GM23338 (cell line): ENCODE results near the gene PAPPA. TPM values are rescaled to one million over a fixed set of nuclear protein-coding genes. Genes with fewer than 3 reads are reported as not detected.

Source experiments
- ATAC-seq: fragments of 200-7000 bp; cut with Tn5 transposase; 3 replicates; pipeline ENCODE4 v1.9.1; 2020
- DNase-seq: peaks from one replicate; pipeline ENCODE4 v3.0.0-alpha.2; 2015; ENCODE audit warnings: low spot score
- H2AFZ ChIP-seq: fragments of 200-600 bp; sonication (generic); 2 replicates; pipeline ENCODE4 v1.8.0; 2016; ENCODE audit warnings: antibody characterized with exemption, mild to moderate bottlenecking, moderate library complexity
- H3F3A ChIP-seq: fragments of 200-600 bp; sonication (generic); replicated peaks from 2 replicates; pipeline ENCODE4 v1.8.0; 2017; ENCODE audit warnings: antibody characterized with exemption, mixed run types, low read depth
- H3K27ac ChIP-seq: fragments of 200-600 bp; sonication (generic); 2 replicates; pipeline ENCODE4 v1.6.1; 2016; ENCODE audit warnings: low read depth
- H3K27me3 ChIP-seq: fragments of 200-600 bp; sonication (generic); 2 replicates; pipeline ENCODE4 v1.8.0; 2016; ENCODE audit warnings: mild to moderate bottlenecking, mixed run types, moderate library complexity; ENCODE audit not compliant: insufficient read depth
- H3K36me3 ChIP-seq: fragments of 200-600 bp; sonication (generic); 2 replicates; pipeline ENCODE4 v1.8.0; 2016; ENCODE audit warnings: mild to moderate bottlenecking; ENCODE audit not compliant: insufficient read depth
- H3K4me1 ChIP-seq: fragments of 200-600 bp; sonication (generic); 2 replicates; pipeline ENCODE4 v1.8.0; 2016; ENCODE audit warnings: mild to moderate bottlenecking, moderate library complexity; ENCODE audit not compliant: insufficient read depth
- H3K4me2 ChIP-seq: fragments of 200-600 bp; sonication (generic); 2 replicates; pipeline ENCODE4 v1.7.1; 2017; ENCODE audit warnings: mixed run types
- H3K4me3 ChIP-seq: fragments of 200-600 bp; sonication (generic); 2 replicates; pipeline ENCODE4 v1.6.1; 2016; ENCODE audit warnings: mixed run types
- H3K79me2 ChIP-seq: fragments of 200-600 bp; sonication (generic); replicated peaks from 2 replicates; pipeline ENCODE4 v1.8.0; 2017; ENCODE audit warnings: mild to moderate bottlenecking; ENCODE audit not compliant: insufficient read depth
- H3K9me2 ChIP-seq: fragments of 200-600 bp; sonication (generic); 2 replicates; pipeline ENCODE4 v1.8.0; 2017; ENCODE audit not compliant: insufficient read depth
- H4K20me1 ChIP-seq: fragments of 200-600 bp; sonication (generic); replicated peaks from 2 replicates; pipeline ENCODE4 v1.8.0; 2017; ENCODE audit warnings: mild to moderate bottlenecking; ENCODE audit not compliant: insufficient read depth
- H3K27ac Mint-ChIP-seq: 2 replicates; pipeline ENCODE4 v1.8.0; 2020; ENCODE audit warnings: inconsistent platforms, mild to moderate bottlenecking, moderate library complexity, mixed read lengths
- H3K27me3 Mint-ChIP-seq: 3 replicates; pipeline ENCODE4 v1.8.0; 2022; ENCODE audit warnings: low read depth, mild to moderate bottlenecking, moderate library complexity, mixed read lengths, inconsistent platforms; ENCODE audit not compliant: insufficient read depth, poor library complexity
- H3K36me3 Mint-ChIP-seq: 3 replicates; pipeline ENCODE4 v1.8.0; 2021; ENCODE audit warnings: low read depth, mild to moderate bottlenecking, inconsistent platforms, moderate library complexity, mixed read lengths
- H3K4me1 Mint-ChIP-seq: 3 replicates; pipeline ENCODE4 v1.8.0; 2020; ENCODE audit warnings: mild to moderate bottlenecking, inconsistent platforms, mixed read lengths
- H3K4me3 Mint-ChIP-seq: 3 replicates; pipeline ENCODE4 v1.8.0; 2021; ENCODE audit warnings: moderate library complexity, mild to moderate bottlenecking, inconsistent platforms, mixed read lengths
- H3K9me3 Mint-ChIP-seq: 3 replicates; pipeline ENCODE4 v1.8.0; 2020; ENCODE audit warnings: moderate library complexity, mild to moderate bottlenecking, inconsistent platforms, mixed read lengths
- CREB1 ChIP-seq: fragments of 250-450 bp; sonication (Bioruptor Pico); IDR thresholded peaks from 2 replicates; pipeline ENCODE4 v1.5.0; 2020; ENCODE audit warnings: low read depth, mild to moderate bottlenecking, moderate library complexity
- CTCF ChIP-seq, 2 experiments: fragments of 200-600 bp in 1 of 2; sonication (generic) in 1 of 2; conservative IDR thresholded peaks; 2 replicates each; pipeline versions ENCODE4 v1.5.1 to v1.6.1; 2016 to 2017; ENCODE audit warnings: antibody characterized with exemption in 2 of 2, low read depth in 2 of 2, mild to moderate bottlenecking in 2 of 2, moderate library complexity in 1 of 2
- ETS1 ChIP-seq: IDR thresholded peaks from 2 replicates; pipeline ENCODE4 v1.6.1; 2016; ENCODE audit warnings: antibody characterized with exemption
- EZH2 ChIP-seq: fragments of 200-600 bp; sonication (generic); IDR thresholded peaks from one replicate; pipeline ENCODE4 v1.8.0; 2017; ENCODE audit warnings: antibody characterized with exemption, mild to moderate bottlenecking, low read depth; ENCODE audit not compliant: unreplicated experiment
- EZH2phosphoT487 ChIP-seq: fragments of 200-600 bp; sonication (generic); IDR thresholded peaks from one replicate; pipeline ENCODE4 v1.8.1; 2018; ENCODE audit warnings: antibody characterized with exemption; ENCODE audit not compliant: unreplicated experiment
- JUNB ChIP-seq: IDR thresholded peaks from one replicate; pipeline ENCODE4 v1.6.1; 2016; ENCODE audit warnings: antibody characterized with exemption; ENCODE audit not compliant: unreplicated experiment
- POLR2AphosphoS5 ChIP-seq: IDR thresholded peaks from 2 replicates; pipeline ENCODE4 v1.6.1; 2016; ENCODE audit warnings: antibody characterized with exemption, low read depth
- REST ChIP-seq: IDR thresholded peaks from one replicate; pipeline ENCODE4 v1.6.1; 2018; ENCODE audit warnings: antibody characterized with exemption; ENCODE audit not compliant: unreplicated experiment
- STAT1 ChIP-seq: IDR thresholded peaks from one replicate; pipeline ENCODE4 v1.6.1; 2016; ENCODE audit warnings: antibody characterized with exemption; ENCODE audit not compliant: unreplicated experiment
- ZNF114 ChIP-seq: fragments of 250-450 bp; sonication (Bioruptor Pico); IDR thresholded peaks from 2 replicates; pipeline ENCODE4 v1.5.0; 2020; ENCODE audit warnings: mild to moderate bottlenecking, moderate library complexity
- ZNF331 ChIP-seq: fragments of 250-450 bp; sonication (Bioruptor Pico); IDR thresholded peaks from 2 replicates; pipeline ENCODE4 v1.5.0; 2020; ENCODE audit warnings: low read depth, mild to moderate bottlenecking, moderate library complexity
- ZNF462 ChIP-seq: fragments of 250-450 bp; sonication (Bioruptor Pico); IDR thresholded peaks from 2 replicates; pipeline ENCODE4 v1.5.0; 2020; ENCODE audit warnings: mild to moderate bottlenecking, moderate library complexity
- polyA plus RNA-seq: library from polyadenylated mRNA; unstranded; fragments of >200 nt; fragmentation: Nextera tagmentation; extraction: Ambion mirVana; gene quantifications from 2 replicates; pipeline ENCODE4 v1.2.1, GENCODE V29; 2016
- total RNA-seq: library from RNA; depleted of rRNA; stranded (reverse); fragments of >200 nt; shearing (Covaris generic); gene quantifications from 2 replicates; pipeline ENCODE4 v1.2.3, GENCODE V29; 2014

The PAPPA gene
- total and polyA plus RNA-seq, 2 experiments from 2014 or later, result 0.38 to 0.66 TPM

GRCh38 chr9:116370556-116370955, 217.0 kb downstream of the PAPPA start:
- H3K4me1 ChIP-seq, result peaks cover 3% of the 10 kb centered on the region; the same call in 1 of the 2 replicates
- no peaks in the 10 kb centered on the region for H3F3A ChIP-seq
- no peak overlapping the region for H3K4me3 ChIP-seq
- Mint-ChIP-seq H3K9me3 (no peaks in the 10 kb centered on the region), H3K4me1 (peaks cover 3% of the 10 kb centered on the region; the same call in 2 of the 3 replicates), H3K36me3 (no peaks in the 10 kb centered on the region), H3K27ac (no peak overlapping the region), H3K4me3 (no peak overlapping the region), H3K27me3 (no peaks in the 10 kb centered on the region)
- no peaks in the 10 kb centered on the region for H3K36me3 ChIP-seq
- ATAC-seq (no peak), DNase-seq (no peak)
- H3K79me2 ChIP-seq, result no peaks in the 10 kb centered on the region
- no peak for TF ChIP-seq ZNF114 (CRISPR knock-in tag)
- TF ChIP-seq CTCF (conservative IDR thresholded peaks at IDR 0.05; ENCODE audit: low read depth in 2 of 2), result no peak
- no peak for TF ChIP-seq ZNF331 (CRISPR knock-in tag)
- TF ChIP-seq REST, result no peak
- TF ChIP-seq CREB1, result no peak
- no peak for TF ChIP-seq EZH2
- TF ChIP-seq ZNF462, result no peak
- no peak for TF ChIP-seq POLR2AphosphoS5
- TF ChIP-seq JUNB, result no peak
- no peak for TF ChIP-seq EZH2phosphoT487
- TF ChIP-seq STAT1, result no peak
- no peak for TF ChIP-seq ETS1
- no peak overlapping the region for H2AFZ ChIP-seq
- H3K9me2 ChIP-seq, result no peaks in the 10 kb centered on the region
- H3K27ac ChIP-seq, result no peak overlapping the region
- no peaks in the 10 kb centered on the region for H3K27me3 ChIP-seq
- H4K20me1 ChIP-seq, result no peaks in the 10 kb centered on the region
- no peak overlapping the region for H3K4me2 ChIP-seq
